ENCODE data around the gene NHERF1. TPM values are rescaled to one million over a fixed set of nuclear protein-coding genes. Genes with fewer than 3 reads are reported as not detected.

Gene NHERF1
- total and polyA plus RNA-seq, 2 of the 4 experiments (the other 2 are of a cell fraction), result 3.8 to 11.8 TPM

GRCh38 chr17:74759243-74759801 lies 10.9 kb downstream of the NHERF1 start:
- no peak overlapping the region for H3K18ac ChIP-seq (ENCODE audit: low read depth, low read length)
- no peak overlapping the region for H3K23ac ChIP-seq (ENCODE audit: low read depth, low read length)
- H2AK9ac ChIP-seq (replicated peaks; ENCODE audit: low read depth, low read length, poor library complexity), result peak overlapping the region; percentile 28
- DNase-seq (no peak), ATAC-seq (ENCODE audit: low read depth) (no peak)
- H3K4ac ChIP-seq (ENCODE audit: low read depth, low read length), result no peak overlapping the region
- H3K14ac ChIP-seq (replicated peaks; ENCODE audit: low read depth, low read length), result no peak overlapping the region
- CTCF ChIA-PET, result interaction anchor here (1.0 kb wide), 1 partner anchor 12 kb away, joined by 4 read pairs; no protein-coding TSS in a partner anchor
- H2BK120ac ChIP-seq (ENCODE audit: low read depth, low read length), result no peak overlapping the region
- H2BK5ac ChIP-seq (ENCODE audit: low read depth, low read length, poor library complexity, severe bottlenecking), result no peak overlapping the region
- H3K4me1 ChIP-seq (ENCODE audit: control insufficient read depth, insufficient read depth, low read length), result peaks cover 25% of the 10 kb centered on the region
- H4K91ac ChIP-seq (ENCODE audit: insufficient read depth, low read depth, low read length), result no peak overlapping the region
- BruUV-seq (replicated peaks), result no TSS peak
- peaks cover 8% of the 10 kb centered on the region for H4K20me1 ChIP-seq (ENCODE audit: insufficient read depth, low read length)
- no peak overlapping the region for H3K27ac ChIP-seq (ENCODE audit: insufficient read depth, low read length)
- dilution Hi-C loops (cut with HindIII; ENCODE audit: low sequenced_read_pairs, unreplicated experiment) (no loop called here), intact Hi-C loops (cut with micrococcal nuclease) (no loop called here), in situ Hi-C loops (cut with MboI; ENCODE audit: low sequenced_read_pairs) (no loop called here)
- no peak overlapping the region for H4K8ac ChIP-seq (ENCODE audit: low read depth in 2 of 2, low read length in 2 of 2)
- H3K9me1 ChIP-seq (ENCODE audit: insufficient read depth, low read length), result 0 out of 2 replicates have a peak, but pooled peaks cover 6% of the 10 kb centered on the region
- no peak overlapping the region for H3K56ac ChIP-seq (ENCODE audit: extremely low read depth, insufficient read depth, low read length)
- WGBS, 2 experiments (ENCODE audit: extremely low coverage in 2 of 2, insufficient read length in 1 of 2), result 75% methylated on average over 3 of the region's 9 CpGs; no CpG with 5 or more reads in 1 of the 2 experiments
- H3K27me3 ChIP-seq (ENCODE audit: control insufficient read depth, insufficient read depth, low read length), result no peaks in the 10 kb centered on the region
- no peak overlapping the region for H3K9ac ChIP-seq (ENCODE audit: low read depth, low read length)
- no peaks in the 10 kb centered on the region for H3K36me3 ChIP-seq (ENCODE audit: control insufficient read depth, insufficient read depth, low read length)
- H2BK15ac ChIP-seq (ENCODE audit: low read depth, low read length), result no peak overlapping the region
- TF ChIP-seq MAZ (IDR thresholded peaks at IDR 0.05; ENCODE audit: borderline replicate concordance, low read depth, low read length) (no peak), RFX5 (IDR thresholded peaks at IDR 0.05; ENCODE audit: low read depth, low read length) (no peak), CEBPB (IDR thresholded peaks at IDR 0.05; ENCODE audit: low read depth, low read length) (no peak), RCOR1 (IDR thresholded peaks at IDR 0.05; ENCODE audit: insufficient replicate concordance, low read length) (no peak), SMC3 (IDR thresholded peaks at IDR 0.05; ENCODE audit: low read depth, low read length) (no peak), USF2 (IDR thresholded peaks at IDR 0.05; ENCODE audit: low read depth, low read length) (no peak), NFE2L2 (IDR thresholded peaks at IDR 0.05; ENCODE audit: low read depth, low read length) (no peak), CHD1 (IDR thresholded peaks at IDR 0.05; ENCODE audit: low read depth, low read length) (no peak), MAFK (IDR thresholded peaks at IDR 0.05; ENCODE audit: low read depth, low read length) (no peak), POLR2A (IDR thresholded peaks at IDR 0.05; ENCODE audit: low read depth, low read length) (no peak), BHLHE40 (IDR thresholded peaks at IDR 0.05; ENCODE audit: low read depth, low read length) (no peak), ELK1 (IDR thresholded peaks at IDR 0.05; ENCODE audit: borderline replicate concordance, low read depth, low read length) (no peak), RAD21 (IDR thresholded peaks at IDR 0.05; ENCODE audit: low read length) (no peak), MXI1 (IDR thresholded peaks at IDR 0.05; ENCODE audit: borderline replicate concordance, low read depth, low read length) (no peak), CTCF (conservative IDR thresholded peaks at IDR 0.05; ENCODE audit: low read depth, low read length) (no peak), FOS (IDR thresholded peaks at IDR 0.05; ENCODE audit: low read depth, low read length) (no peak)
- peak overlapping the region; percentile 21 for H2AFZ ChIP-seq (replicated peaks; ENCODE audit: low read length, poor library complexity)
- peaks cover 0 to 10% of the 10 kb centered on the region in 2 experiments; a peak in 2 of 4 replicates for H3K79me1 ChIP-seq (ENCODE audit: low read depth in 1 of 2, low read length in 2 of 2)
- H4K5ac ChIP-seq (ENCODE audit: low read depth, low read length), result no peak overlapping the region
- no peak overlapping the region for H2AK5ac ChIP-seq (ENCODE audit: low read depth, low read length)
- H3K9me3 ChIP-seq (ENCODE audit: control insufficient read depth, insufficient read depth, low read length), result no peaks in the 10 kb centered on the region
- no peak overlapping the region for H2BK20ac ChIP-seq (ENCODE audit: low read depth, low read length)
- no peak overlapping the region for H3K4me2 ChIP-seq (ENCODE audit: low read depth, low read length)
- POLR2A ChIA-PET (ENCODE audit: unreplicated experiment), result no interaction called here
- no peak overlapping the region for H3K4me3 ChIP-seq (ENCODE audit: insufficient read depth, low read depth, low read length)
